HG02588 (cell line): ENCODE data around the gene DPM3.
"Not testable (repeated sequence)": the region's sequence is repeated elsewhere in the genome, so short reads cannot be mapped to it uniquely, and the experiment has no call there.

Source experiments
- ATAC-seq: cut with Tn5 transposase; IDR thresholded peaks from one replicate; pipeline ENCODE4 v1.9.1; 2021; ENCODE audit warnings: mild to moderate bottlenecking, moderate library complexity; ENCODE audit not compliant: unreplicated experiment

DPM3 gene

DNA sequence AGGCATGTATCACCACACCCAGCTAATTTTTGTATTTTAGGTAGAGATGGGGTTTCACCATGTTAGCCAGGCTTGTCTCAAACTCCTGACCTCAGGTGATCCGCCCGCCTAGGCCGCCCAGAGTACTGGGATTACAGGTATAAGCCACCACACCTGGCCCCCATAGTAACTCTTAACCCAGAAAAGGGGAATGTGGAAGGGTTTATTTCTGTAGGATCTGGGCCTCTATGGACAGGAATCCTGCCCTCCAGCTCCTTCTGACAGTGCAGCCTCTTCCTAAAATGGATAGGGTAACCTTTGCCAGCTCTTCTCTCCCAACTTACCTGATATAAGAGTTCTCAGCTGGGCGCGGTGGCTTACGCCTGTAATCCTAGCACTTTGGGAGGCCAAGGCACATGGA, 22.3 kb upstream of the DPM3 start:
- not testable (repeated sequence) for ATAC-seq

- ATAC-seq: no peak
Observed at GRCh38 chr1:155160128-155160527, 19.8 kb upstream of the DPM3 start.

GRCh38 chr1:155158991-155159390, 18.7 kb upstream of the DPM3 start:
- ATAC-seq: no peak

DNA sequence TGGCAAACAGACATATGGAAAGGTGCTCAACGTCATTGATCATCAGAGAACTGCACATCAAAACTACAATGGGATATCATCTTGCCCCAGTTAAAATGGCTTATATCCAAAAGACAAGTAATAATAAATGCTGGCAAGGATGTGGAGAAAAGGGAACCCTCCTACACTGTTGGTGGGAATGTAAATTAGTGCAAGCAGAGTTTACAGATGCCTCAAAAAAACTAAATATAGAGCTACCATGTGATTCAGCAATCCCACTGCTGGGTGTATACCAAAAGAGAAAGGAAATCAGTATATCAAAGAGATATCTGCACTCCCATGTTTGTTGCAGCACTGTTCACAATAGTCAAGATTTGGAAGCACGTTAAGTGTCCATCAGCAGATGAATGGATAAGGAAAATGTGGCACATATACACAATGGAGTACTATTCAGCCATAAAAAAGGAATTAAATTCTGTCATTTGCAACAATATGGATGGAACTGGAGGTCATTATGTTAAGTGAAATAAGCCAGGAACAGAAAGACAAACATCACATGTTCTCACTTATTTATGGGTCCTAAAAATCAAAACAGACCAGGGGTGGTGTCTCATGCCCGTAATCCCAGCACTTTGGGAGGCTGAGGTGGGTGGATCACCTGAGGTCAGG, 15.8 kb upstream of the DPM3 start:
- ATAC-seq: not testable (repeated sequence)

DNA sequence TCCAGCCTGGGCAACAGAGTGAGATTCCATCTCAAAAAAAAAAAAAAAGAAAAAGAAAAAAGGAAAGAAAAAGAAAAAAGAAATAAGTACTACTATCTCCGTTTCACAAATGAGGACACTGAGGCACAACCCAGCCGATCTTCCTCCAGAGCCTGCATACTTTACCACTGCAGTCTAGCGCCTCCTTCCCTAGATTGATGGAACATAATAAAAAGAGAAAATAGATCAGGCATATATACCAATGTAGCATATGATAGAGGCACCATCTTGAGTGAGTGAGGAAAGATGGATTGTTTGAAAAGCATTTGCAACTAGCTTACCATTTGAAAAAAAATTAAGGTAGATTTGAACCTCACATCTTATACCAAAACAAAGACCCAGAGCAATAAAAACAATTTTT, 5.2 kb upstream of the DPM3 start:
- no peak for ATAC-seq

DNA sequence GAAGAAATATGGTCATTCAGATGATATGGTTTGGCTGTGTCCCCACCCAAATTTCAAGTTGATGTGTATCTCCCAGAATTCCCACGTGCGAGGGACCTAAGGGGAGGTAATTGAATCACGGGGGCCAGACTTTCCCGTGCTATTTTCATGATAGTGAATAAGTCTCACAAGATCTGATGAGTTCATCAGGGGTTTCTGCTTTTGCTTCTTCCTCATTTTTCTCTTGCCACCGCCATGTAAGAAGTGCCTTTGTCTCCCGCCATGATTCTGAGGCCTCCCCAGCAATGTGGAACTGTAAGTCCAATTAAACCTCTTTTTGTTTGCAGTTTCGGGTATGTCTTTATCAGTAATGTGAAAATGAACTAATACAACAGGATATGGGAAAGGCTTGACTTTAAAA, 1.4 kb upstream of the DPM3 start:
- ATAC-seq: no peak

DNA sequence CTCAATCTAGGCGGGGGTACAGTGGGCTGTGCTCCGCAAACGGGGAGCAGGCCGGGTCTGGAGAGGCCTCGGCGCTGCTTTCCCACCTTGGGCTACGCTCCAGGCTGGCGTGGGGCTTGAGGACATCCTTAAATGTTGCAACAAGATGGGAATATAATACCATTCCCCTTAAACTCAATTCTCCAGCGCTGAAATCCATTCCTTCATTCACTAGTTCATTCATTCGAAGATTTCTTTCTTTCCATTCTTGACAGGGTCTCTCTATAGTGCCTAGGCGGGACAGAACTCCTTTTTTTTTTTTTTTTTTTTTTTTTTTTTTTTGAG, 261 bp upstream of the DPM3 start:
- no peak for ATAC-seq

GRCh38 chr1:155137154-155137949, 3.0 kb downstream of the DPM3 start:
- no peak for ATAC-seq

DNA sequence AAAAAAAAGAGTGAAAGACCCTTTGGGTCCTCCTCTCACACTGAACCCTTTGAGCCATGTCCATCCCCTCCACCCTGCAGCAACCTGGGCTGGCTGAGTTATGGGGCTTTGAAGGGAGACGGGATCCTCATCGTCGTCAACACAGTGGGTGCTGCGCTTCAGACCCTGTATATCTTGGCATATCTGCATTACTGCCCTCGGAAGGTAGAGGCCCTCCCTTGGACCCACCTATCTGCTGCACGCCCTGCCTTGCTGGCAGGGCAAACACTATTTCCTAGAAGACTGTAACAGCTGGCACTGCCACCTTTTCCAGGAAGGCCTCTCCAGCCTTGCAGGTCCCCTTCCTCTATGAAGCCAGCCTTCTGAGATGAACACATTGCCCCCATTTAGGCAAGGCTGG, 3.6 kb downstream of the DPM3 start:
- no peak for ATAC-seq

DNA sequence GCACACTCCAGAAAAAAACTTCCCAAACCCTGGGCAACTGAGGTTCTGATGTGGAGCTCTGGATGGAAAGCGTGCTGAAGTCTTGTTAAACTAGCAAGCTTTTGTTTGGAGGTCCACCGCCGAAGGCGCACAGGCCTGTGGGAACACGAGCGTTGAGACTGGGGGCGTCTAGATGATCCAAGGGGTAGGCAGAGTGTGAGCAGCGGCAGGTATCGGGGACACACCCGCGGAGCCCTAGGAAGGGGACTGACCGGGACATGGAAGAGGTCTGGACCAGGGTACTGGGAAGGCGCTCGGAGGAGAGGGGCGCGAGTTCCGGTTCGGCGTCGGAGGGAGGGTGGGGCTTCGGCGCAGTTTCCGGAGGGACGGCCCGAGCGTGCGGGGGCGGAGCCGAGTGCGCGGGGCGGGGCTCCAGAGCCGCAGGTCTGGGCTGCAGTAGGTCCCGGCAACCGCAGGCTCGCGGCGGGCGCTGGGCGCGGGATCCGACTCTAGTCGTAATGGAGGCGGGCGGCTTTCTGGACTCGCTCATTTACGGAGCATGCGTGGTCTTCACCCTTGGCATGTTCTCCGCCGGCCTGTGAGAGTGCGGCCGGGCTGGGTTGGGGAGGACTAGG, 4.8 kb downstream of the DPM3 start, which contains the start of gene SLC50A1:
Gene SLC50A1 (plus strand): TSS at position 438 of the 614 bp plus-strand sequence. CDS start 60 bp downstream, at position 498.
- peak; percentile 73 for ATAC-seq

GRCh38 chr1:155134880-155135414, 5.4 kb downstream of the DPM3 start:
- no peak for ATAC-seq

DNA sequence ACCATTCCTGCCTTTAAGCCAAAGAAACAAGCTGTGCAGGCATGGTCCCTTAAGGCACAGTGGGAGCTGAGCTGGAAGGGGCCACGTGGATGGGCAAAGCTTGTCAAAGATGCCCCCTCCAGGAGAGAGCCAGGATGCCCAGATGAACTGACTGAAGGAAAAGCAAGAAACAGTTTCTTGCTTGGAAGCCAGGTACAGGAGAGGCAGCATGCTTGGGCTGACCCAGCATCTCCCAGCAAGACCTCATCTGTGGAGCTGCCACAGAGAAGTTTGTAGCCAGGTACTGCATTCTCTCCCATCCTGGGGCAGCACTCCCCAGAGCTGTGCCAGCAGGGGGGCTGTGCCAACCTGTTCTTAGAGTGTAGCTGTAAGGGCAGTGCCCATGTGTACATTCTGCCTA, 6.0 kb downstream of the DPM3 start:
- no peak for ATAC-seq

DNA sequence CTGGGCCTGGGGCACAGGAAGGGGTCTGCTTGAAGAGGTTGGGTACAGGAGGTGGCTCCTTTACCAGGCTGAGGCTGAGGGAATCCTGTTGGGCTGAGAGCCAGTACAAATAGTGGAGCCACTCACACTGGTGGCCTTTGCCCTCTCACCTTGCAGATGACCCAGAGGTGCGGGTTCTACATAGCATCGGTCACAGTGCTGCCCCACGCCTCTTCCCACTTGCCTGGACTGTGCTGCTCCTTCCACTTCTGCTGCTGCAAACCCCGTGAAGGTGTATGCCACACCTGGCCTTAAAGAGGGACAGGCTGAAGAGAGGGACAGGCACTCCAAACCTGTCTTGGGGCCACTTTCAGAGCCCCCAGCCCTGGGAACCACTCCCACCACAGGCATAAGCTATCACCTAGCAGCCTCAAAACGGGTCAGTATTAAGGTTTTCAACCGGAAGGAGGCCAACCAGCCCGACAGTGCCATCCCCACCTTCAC, 6.5 kb downstream of the DPM3 start:
- ATAC-seq: no peak

DNA sequence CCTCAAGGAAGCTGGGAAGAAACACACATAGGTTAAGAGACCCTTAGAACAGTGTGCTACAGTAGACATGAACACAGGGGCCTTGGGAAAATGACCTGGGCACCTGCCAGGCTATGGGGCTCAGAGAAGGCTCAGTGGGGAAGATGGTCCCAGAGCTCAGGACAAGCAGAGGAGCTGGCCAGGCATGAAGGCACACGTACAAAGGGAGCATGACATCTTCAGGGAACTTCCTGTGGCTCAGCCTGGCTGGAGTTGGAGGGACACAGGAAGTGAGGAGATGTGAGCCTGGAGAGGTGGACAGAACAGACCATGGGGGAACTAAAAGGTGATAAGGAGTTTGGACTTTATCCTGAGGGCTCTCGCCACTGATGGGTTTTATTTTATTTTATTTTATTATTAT, 8.5 kb downstream of the DPM3 start:
- ATAC-seq: no peak

DNA sequence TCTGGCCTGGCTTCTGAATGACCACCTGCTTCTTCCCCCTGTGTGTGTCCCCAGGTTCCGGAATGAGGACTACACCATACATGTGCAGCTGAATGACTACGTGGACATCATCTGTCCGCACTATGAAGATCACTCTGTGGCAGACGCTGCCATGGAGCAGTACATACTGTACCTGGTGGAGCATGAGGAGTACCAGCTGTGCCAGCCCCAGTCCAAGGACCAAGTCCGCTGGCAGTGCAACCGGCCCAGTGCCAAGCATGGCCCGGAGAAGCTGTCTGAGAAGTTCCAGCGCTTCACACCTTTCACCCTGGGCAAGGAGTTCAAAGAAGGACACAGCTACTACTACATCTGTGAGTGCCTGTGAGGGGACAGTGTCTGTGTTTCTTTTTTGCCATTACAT, 9.0 kb downstream of the DPM3 start:
- no peak for ATAC-seq

DNA sequence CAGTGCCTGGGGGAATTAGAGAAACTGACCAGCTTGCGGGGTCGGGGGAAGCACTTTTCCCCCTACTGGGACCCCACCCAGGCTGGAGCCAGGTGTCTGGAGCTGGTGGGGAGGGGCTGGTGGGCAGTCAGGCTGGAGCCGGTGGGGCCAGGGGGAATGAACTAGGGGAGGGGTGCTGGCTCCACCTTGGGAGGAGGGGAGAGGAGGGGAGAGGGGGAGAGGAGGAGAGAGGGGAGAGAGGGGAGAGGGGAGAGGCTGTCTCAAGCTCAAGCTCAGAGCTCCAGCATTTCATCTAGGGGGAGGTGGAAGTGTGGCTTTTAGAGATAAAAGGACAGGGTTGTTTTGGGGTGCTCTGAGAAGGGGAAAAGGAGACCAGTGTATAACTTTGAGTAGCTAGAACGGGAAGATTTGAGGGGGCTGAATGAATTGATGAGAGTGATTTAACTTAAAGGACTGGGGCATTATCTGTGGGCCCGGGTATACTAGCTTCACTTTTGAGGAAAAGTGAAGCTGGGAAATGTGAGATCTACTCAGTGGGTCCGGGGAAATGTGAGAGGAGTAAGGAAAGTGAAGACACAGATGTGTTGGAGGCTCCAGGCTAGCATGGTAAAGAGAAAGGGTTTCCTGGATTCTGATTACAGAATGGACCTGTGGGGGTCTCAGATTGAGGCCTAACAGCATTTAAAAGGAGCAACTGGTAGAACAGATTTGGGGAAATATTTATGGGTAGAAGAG, 9.9 kb downstream of the DPM3 start:
- no peak for ATAC-seq

GRCh38 chr1:155128755-155129473, 11.4 kb downstream of the DPM3 start:
- ATAC-seq: no peak

DNA sequence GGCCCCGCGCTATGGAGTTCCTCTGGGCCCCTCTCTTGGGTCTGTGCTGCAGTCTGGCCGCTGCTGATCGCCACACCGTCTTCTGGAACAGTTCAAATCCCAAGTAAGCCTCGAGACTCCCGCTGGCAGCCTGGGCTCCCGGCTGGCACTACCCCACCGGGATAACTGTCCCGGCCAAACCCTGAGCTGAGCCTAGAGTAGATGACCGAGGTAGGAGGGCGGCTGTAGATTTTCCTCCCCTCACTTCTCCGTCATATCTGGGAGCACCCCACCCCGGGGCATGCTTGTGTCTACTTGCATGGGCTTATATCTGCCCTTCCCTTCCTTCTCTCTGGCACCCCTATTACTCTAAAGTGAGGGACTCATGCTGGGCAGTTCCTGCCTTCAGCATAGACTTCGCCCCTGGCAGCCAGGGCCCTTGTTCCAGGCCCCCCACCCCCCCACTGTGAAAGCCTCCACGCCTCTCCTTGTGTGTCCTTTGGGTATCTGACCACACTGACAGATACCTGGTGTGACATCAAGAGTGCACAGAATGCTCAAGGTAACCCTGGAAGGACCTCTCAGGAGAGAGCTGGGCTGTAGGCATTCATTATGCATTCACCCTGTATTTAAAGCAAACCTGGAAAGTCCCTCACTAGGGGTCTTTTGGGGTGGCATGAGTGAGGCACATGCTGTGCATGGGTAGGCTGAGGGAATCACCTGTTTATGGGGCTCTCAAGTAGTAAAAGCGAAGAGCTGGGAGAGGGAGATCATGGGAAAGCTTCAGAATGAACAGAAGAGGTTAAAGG, 12.2 kb downstream of the DPM3 start:
- no peak for ATAC-seq

GRCh38 chr1:155127105-155127966, 13.0 kb downstream of the DPM3 start, which contains the start of gene EFNA1:
EFNA1 (plus strand) TSS chr1:155127876; CDS start chr1:155127978, 102 bp downstream.
- ATAC-seq: no peak
